Stimulated activated CD8-positive, alpha-beta memory T cell treated with anti-CD3 and anti-CD28 coated beads, Interleukin-15, amount 100 ng/mL, for 1 hour (primary cell): ENCODE results near the gene TWSG1.

Experiments
- DNase-seq: peaks from one replicate; pipeline ENCODE4 v3.0.0-alpha.2; 2020; ENCODE audit warnings: low read depth

Gene TWSG1

DNA sequence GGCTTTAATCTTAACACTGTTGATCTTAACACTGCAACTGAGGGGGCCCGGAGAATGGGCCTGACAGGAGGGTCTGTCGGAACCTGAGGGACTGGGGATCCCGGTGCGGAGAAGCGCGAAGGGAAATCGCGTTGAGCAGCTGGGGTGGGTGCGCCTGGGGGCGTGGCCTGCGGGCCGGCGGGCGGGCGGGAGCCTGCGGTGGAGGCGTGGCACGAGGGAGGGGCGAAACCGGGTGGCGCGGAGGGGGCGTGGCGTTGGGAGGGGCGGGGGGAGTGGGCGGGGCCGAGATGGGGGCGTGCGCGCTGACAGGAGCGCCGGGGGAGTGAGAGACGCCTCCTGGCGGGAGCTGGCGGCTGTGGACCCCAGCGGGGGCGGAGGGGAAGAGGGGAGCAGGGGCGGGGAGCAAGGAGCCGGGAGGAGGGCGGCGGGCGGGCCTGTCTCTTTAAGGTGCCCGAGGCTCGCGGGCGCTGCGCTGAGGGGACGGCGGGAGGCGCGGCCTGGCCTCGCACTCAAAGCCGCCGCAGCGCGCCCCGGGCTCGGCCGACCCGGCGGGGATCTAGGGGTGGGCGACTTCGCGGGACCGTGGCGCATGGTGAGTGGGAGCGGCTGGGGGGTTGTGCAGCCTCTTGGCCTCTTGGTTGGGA, at the start of gene TWSG1:
Gene TWSG1 (plus strand): TSS at position 445 of the 644 bp plus-strand sequence. CDS start 2,457 bp downstream, outside the sequence.
- DNase-seq = peak; percentile 86

DNA sequence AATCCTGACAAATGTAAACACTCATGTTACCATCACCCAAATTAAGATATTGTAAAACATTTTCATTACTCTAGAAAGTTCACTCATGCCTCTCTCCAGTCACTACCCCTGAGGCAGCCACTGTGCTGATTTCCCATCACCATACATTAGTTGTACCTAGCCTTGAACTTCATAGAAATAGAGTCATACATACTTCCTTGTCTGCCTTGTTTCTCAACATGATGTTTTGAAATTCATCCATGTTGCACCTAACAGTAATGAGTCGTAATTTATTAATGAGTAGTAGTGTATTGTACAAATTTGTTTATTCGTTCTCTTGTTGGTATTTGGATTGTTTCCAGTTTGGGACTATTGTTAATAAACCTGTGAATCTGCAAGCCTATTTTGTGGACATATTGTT, 49.0 kb upstream of the TWSG1 start:
- no peak for DNase-seq

DNA sequence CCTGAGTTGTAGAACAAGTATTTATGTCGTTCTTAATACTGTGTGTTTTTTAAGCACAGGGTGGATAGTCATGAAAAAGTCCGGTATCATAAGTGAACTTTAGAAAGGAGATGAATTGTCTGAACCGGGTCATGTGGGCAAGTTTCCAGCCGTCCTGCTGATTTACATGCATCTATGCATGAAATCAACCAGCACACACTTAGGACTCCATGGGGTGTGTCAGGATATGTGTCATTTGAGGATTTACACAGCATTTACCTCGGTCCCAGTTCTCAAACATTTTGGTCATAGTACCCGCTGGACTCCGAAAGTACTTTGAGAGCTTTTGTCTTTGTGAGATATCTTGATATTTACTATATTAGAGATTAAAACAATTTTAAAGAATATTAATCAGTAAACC, 47.5 kb upstream of the TWSG1 start:
- DNase-seq = no peak

DNA sequence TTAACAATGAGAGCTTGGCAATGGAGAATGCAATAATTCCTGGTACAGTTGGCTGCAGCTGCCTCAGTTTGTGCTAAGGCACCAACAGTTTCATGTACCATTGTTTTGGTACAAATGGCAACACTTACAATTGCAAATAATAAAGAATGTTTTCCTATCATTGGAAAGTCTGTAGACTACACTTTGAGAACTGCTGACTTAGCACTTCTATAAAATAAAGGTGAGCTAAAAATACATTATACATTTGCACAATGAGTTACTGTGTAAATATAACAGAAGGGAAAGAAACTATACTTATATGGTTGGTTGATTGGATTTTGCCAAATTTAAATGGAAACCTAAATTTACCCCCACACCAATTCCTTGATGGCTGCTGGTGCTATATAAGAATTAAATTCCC, 44.9 kb upstream of the TWSG1 start:
- no peak for DNase-seq

DNA sequence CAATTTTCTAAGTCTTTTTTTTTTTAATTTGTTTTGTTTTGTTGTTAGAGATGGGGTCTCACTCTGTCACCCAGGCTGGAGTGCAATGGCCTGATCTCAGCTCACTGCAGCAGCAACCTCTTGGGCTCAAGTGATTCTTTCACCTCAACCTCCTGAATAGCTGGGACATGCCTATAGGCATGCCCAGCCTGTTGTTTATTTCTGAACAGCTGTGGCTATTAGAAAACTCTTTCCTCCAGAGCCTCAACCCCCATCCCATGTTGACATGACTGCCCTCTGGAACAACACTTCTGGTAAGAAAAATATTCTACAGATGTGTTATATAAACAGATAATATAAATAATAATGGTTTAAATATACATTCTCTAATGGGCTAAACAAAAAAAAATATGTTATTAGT, 44.4 kb upstream of the TWSG1 start:
- DNase-seq = no peak

DNA sequence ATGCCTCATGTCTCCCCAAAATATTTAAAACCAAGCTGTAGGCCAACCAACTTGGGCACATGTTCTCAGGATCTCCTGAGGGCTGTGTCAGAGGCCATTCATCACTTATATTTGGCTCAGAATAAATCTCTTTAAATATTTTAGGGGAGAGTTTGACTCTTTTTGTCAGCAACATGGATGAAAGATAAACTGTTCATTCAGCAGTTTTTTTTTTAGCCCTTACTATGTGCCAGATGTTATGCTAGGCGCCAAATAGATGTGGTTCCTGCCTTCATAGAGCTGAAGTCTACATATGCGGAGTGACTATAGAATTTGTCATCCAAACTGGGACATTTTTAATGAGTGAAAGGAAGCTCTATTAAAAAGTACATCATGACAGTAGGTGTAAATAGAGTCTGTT, 42.5 kb upstream of the TWSG1 start:
- DNase-seq = no peak

DNA sequence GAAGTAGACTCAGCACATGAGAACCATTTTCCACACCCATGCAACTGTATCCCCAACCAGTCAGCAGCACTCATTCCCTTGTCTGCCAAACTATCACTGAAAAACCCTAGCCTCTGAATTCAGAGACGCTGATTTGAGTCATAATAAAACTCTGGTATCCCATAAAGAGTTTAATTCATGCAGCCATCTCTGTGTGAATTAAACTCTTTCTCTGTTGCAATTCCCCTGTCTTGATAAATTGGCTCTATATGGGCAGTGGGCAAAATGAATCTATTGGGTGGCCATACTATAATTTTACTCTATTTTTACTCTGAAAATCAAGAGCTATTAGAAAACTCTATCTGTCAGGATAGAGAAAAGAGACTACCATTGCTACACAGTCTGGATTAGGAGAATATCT, 40.6 kb upstream of the TWSG1 start:
- DNase-seq = no peak

DNA sequence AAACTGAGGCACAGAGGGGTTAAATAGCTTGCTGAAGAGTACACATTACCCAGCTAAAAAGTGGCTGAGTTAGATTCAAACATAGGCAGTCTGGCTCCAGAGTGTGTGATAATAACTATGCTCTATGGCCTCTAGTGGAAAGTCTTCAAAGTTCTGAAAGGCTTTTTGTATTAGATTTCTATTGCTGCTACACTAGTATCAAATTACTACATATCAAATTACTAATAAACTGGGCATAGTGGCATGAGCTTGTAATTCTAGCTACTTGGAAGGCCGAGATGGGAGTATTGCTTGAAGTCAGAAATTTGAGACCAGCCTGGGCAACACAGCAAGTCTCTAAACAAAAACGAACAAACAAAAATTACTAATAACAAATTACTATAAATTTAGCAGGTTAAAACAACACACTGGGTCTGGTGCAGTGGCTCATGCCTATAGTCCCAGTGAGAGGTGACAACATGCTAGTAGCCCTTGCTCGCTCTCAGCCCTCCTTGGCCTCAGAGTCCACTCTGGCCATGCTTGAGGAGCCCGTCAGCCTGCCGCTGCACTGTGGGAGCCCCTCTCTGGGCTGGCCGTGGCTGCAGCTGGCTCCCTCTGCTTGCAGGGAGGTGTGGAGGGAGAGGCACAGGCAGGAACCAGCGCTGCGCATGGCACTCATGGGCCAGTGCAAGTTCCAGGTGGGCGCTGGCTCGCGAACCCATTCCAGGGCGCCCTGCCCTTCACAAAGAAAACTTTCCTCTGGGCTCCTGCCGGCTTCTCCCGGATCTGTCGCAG, 38.2 kb upstream of the TWSG1 start:
- DNase-seq = no peak

DNA sequence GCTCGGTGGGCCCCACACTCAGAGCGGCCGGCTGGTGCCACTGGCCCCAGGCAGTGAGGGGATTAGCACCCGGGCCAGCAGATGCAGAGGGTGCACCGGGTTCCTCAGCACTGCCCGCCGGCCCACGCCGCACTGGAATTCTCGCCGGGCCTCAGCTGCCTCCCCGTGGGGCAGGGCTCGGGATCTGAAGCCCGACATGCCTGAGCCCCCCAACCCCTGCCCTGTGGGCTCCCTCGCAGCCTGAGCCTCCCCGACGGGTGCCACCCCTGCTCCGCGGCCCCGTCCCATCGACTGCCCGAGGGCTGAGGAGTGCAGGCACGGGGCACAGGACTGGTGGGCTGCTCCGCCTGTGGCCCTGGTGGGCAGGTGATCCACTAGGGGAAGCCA, 37.6 kb upstream of the TWSG1 start:
- no peak for DNase-seq

DNA sequence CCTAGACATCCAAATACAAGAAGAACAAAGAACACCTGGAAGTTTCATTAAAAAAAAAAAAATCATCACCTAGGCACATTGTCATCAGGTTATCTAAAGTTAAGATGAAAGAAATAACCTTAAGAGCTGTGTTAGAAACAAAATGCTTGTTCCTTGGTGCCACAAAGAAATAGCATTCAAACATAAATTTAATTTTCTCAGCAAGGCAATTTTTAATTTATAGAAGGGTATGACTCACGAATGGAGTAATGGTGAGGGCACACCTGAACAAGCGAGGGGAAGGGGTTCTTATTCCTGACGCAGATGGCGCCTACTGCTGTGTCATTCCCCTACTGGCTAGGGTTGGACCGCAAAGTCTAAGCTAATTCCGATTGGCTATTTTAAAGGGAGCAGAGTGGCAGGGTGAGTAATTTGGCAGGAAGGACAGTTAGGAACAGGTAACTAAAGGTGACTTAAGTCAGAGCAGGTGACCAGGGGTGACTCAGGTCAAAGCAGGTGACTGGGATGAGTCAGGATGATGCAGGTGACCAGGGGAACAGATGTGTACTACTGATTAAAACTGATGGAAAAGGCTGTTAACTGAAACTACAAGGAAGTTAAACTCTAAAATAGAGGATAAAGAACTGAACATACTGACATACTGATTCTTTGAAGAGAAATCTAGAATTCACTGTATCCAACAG, 30.0 kb upstream of the TWSG1 start:
- no peak for DNase-seq

DNA sequence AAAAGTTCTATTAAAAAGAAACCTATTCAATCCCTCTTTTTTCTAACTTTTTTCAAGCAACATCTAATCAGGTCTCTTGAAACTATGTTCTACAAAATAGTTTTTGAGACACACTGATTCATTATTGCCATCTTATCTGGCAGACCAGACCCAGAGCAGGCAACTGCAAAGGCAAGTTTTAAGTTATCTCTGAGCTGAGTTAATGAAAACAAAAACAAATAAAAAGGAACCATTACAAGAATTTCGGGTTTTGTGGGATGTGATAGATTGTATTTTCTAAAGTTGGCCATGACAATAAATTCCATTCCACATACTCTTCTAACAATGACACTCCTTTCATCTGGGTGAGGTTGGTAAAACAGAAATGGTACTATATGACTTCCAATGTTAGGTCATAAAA, 15.2 kb upstream of the TWSG1 start:
- DNase-seq = no peak

DNA sequence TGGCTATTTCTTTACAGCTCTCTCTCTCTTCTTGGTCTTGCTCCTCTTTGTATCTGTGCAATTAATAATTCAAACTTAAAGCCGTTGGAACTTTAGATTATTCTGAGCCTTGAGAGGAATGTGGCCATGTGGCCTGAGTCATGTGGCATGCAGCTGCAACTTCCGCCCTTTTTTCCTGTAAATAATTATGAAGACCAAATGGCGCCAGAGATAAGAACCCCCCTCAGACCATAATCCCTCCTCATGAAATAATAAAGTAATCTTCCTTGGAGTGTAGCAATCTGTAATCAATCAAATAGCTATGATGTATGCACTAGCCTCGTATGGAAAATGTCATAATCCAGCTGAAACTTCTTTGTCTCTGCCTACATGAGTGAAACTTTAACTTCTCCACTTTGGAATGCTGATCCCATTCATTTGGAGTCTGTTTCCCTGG, 13.5 kb upstream of the TWSG1 start:
- DNase-seq = no peak

DNA sequence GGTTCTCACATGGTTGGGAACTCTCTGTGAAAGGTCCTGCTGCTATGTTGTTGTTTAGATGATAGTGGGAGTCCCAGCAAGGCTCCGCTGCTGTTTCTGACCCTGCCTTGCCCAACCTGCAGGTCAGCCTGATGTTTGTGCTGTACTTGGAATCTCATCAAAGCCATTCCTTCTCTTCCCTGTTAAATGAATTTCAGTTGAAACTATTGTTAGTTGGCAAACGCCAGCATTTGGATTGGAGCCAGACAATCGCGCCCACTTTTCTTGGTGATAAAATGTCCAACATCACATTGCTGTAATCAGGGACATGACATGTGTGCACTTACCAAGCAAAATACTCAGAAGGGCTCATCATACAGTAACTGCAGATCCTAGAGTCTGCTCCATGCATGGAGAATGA, 12.8 kb upstream of the TWSG1 start:
- no peak for DNase-seq

DNA sequence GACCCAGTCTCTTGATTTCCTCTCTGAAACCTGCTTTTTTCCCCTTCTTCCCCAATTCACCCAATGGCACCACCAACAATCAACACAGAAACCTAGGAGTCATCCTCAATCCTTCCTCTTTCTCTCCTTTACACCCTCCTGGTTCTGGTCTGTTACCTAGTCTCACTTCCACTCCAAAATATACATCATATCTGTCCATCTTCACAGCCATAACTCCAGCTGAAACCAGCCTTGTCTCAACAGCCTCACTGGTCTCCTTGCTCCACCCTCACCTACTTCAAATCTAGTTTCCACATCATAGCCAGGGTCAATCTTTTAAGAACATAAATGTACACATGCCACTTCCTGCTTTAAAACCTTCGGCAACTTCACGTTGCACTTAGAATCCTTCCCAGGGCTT, 11.8 kb upstream of the TWSG1 start:
- DNase-seq = no peak

DNA sequence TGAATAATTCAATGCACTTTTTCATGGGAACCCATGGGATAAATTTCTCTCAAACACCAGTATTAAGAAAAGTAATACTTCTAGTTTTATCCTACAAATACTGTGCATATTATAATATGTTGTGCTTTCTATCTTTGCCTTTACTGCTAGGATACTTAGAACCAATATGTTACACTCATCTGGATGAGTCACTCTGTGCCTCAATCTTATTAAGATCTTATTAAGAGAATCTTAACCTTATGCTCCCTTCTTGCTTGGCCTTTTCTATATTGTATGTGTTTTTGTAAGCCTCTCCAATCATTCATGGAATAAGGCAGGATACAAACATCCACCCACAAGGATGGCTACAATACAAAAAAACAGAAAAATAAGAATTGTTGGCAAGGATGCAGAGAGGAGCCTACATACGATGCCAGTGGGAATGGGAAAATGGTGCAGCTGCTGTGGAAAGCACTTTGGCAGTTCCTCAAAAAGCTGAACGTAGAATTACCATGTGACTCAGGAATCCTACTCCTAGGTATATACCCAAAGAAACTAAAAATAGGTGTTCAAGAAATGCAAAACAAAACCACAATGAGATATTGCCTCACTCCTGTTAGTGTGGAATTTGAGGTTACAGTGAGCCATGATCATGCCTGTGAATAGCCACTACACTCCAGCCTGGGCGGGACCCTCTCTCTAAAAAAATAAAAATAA, 10.7 kb upstream of the TWSG1 start:
- DNase-seq = no peak

DNA sequence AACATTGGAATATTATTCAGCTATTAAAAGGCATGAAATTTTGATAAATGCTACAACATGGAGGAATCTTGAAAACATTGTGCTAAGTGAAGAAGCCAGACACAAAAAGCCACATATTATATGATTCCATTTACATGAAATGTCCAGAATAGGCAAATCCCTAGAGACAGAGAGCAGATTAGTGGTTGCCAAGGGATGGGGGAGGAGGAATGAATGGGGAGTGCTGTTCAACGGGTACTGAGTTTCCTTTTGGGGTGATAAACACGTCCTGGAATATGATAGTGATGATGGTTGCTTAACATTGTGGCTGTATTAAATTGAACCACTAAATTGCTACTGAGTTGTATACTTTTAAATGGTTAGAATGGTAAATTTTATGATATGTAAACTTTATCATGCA, 8.9 kb upstream of the TWSG1 start:
- DNase-seq = no peak

DNA sequence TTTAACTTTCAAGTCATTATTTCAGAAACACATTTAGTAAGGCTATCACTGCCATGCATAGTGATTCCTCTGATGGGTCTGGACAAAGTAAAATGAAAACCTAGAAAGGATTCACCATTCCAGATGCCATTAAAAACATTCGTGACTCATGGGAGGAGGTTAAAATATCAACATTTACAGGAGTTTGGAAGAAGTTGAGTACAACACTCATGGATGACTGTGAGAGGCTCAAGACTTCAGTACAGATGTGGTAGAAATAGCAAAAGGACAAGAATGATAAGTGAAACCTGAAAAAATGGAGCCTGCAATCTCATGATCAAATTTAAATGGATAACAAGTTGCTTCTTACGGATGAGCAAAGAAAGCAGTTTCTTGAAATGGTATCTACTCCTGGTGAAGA, 5.8 kb upstream of the TWSG1 start:
- DNase-seq = no peak

DNA sequence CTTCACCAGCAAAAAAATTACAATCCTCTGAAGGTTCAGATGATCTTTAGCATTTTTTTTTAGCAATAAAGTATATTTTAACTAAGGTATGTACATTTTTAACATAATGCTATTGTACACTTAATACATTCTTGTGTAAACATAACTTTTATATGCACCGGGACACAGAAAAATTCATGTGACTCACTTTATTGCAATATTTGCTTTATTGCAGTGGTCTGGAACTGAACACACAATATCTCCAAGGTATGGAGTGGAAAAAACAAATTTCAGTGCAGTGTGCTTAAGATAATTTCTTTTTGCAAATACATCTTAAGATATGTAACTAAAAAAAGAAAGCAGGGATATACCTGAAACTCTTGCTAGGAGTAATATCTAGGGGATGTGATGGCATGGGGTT, 5.1 kb upstream of the TWSG1 start:
- DNase-seq = no peak

DNA sequence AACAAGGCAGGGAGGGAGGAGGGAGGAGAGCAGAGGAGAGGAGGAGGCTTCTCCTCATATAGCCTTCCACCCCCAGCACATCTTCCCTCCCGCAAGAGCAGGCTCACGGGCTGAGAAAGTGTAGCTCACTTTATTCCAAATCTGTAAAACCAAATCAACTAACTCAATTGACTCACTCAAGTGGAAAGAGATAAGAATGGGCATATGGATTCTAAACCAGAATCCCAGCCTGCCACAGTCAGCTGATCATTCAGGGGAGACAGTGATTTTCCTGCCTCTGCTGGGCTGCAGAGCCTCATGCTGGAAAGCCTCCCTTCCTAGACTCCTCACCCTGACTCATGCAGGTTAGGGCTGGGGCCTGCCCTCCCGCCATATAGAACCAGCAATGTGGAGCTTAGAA, 4.2 kb upstream of the TWSG1 start:
- no peak for DNase-seq

DNA sequence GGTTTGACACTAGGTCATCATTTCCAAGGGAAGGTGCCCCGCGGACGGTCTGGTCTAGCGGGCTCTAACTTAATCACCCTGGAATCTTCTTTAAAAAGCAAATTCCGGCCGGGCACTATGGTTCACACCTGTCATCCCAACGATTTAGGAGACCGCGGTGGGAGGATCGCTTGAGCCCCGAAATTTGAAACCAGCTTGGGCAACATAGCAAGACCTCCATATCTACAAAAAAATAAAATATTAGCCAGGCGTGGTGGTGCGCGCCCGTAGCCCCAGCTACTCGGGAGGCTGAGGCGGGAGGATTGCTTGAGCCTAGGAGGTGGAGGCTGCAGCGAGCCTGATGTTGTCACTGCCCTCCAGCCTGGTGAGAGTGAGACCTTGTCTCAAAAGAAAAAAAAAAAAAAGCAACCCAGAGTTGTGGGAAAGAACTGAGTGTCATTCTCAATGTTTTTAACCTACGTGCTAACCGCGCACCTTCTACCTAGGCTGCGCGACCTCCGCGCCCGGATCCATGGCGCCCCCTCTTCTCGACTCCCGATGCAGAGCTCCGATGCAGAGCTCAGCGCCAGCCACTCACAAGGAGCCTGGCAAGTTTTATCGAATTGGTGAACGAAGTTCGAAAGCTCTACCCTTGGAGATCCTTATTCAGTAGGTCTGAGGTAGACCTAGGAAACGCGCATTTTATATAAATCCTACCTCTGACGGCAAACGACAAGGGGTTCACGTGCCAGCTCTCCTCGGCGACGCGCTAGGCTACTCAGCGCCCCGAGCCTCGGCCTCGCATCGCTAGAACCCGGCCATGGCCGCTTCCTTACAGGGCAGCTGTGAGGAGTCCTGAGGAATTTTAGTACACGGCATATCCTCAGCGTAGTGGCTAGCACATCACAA, 888 bp upstream of the TWSG1 start:
- no peak for DNase-seq

DNA sequence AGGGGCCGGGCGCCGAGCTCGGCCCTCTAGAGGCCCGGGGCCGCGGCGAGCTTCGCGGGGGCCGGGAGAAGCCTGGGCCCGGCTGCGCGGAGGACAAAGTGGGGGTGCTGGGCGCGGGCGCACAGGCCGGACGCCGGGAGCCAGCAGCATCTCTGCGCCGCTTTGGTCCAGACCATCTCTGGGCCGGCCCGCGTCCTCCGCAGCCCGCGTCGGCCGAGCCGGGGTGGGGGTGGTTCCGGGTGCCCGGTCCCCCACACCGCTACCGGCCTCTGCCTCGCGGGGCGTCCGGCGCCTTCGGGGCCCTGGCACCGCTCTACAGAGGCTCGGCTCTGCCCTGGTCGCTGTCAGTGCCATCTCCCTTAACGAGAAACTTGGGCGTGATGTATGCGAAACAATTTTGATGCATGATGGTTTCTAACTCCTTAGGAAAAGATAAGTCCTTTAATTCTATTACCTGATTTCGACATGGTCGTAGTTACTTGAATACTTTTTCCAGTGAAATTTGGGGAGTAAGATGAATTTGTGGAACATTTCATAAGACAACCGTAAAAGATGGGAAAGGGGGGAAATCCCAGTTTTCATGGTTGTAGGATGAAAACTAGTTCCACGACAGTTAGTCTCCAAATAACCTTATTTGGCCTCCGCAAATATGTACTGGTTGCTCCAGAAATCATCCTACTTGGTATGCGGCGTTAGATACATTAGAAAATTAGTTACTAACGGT, 562 bp downstream of the TWSG1 start:
- DNase-seq = no peak
